HG03045 (cell line): ENCODE results near the gene KIF17.

Source experiments
- ATAC-seq: cut with Tn5 transposase; IDR thresholded peaks from one replicate; pipeline ENCODE4 v1.9.1; 2021; ENCODE audit warnings: mild to moderate bottlenecking, moderate library complexity; ENCODE audit not compliant: unreplicated experiment

KIF17 gene

GRCh38 chr1:20633190-20634064, 84.4 kb downstream of the KIF17 start, which contains the start of gene PINK1:
Gene PINK1 (plus strand): TSS chr1:20633458. CDS start chr1:20633549, 91 bp downstream.
- ATAC-seq = no peak

DNA sequence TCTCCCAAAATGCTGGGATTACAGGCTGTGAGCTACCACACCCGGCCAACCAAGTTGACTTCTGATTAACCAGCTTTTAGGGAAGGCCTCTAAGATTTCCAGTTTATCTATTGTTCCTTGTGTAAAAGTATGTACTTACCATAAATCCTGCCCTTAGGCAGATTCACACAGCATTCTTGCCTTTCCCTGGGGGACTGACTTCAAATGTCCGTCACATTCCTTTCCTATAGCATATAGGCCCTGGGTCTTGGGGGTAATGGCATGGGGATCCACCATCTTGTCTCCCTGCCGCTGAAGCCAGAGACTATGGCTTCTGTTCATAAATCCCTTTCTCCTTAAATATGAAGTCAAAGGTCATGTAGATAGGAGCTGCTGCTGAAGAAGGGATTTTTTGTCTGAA, 85.4 kb downstream of the KIF17 start:
- ATAC-seq = no peak

DNA sequence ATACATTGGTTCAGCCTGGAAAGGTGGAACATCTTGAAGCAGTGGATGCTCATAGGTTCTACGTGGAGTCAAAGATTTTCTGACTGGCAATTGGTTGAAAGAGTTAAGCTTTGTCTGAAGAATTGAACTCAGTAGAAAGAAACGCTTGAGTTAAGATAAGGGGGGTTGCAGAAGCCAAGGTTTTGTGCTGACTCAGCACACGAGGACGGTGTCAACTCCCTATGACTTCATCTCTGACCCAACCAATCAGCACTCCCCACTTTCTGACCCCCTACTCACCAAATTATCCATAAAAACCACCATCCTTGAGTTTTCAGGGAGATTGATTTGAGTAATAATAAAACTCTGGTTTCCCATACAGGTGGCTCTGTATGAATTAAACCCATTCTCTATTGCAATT, 87.1 kb downstream of the KIF17 start:
- no peak for ATAC-seq

GRCh38 chr1:20626524-20626923, 91.3 kb downstream of the KIF17 start:
- ATAC-seq = no peak

- ATAC-seq = no peak
These were observed 91.7 kb downstream of the KIF17 start for GRCh38 chr1:20626098-20626427.

DNA sequence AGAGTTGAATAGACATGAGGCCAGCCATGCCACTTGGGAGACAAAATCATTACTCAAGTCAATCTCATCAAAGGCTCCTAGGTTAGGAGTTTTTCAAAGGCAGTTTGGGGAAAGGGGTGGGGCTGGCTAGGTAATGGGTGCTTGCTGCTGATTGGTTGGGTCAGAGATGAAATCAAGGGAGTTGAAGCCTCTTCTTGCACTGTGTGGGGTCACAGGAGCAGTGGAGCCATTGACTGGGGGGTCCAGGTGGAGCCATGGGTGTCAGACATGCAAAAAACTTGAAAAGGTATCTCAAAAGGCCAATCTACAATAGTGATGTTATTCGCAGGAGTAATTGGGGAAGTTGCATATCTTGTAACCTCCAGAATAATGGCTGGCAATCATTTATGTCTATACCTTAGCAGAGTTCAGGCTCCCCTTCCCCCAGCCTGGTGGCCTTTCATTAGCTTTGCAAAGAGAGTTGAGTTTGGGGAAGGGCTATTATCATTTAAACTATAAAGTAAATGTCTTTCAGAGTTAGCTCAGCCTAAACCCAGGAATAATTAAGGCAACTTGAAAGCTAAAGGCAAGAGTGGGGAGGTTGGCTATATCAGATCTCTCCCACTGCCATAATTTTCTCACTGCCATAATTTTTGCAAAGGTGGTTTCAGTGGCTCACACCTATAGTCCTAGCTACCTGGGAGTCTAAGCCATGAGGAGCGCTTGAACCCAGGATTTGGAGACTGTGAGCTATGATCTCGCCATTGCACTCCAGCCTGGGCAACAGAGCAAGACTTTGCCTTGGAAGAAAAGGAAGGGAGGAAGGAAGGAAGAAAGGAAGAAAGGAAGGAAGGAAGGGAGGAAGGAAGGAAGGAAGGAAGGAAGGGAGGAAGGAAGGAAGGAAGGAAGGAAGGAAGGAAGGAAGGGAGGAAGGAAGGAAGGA, 92.4 kb downstream of the KIF17 start:
- ATAC-seq = no peak

DNA sequence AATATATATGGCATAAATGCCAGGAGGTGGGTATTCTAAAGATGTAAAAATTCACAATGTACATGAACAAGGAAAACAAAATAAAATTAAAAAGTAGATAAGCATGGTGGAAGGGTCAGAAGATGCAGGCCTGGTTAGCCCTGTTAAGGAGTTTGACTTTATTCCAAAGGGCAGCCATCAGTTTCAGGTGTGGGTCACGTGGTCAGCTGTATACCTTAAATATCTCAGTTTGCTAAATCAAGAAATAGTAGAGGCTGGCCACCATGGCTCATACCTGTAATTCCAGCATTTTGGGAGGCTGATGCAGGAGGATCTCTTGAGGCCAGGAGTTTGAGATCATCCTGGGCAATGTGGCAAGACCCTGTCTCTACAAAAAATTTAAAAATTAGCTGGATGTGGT, 93.1 kb downstream of the KIF17 start:
- no peak for ATAC-seq

GRCh38 chr1:20621012-20621411, 96.8 kb downstream of the KIF17 start:
- ATAC-seq = no peak

GRCh38 chr1:20619999-20620398, 97.8 kb downstream of the KIF17 start:
- no peak for ATAC-seq

GRCh38 chr1:20618550-20618949, 99.3 kb downstream of the KIF17 start:
- no peak for ATAC-seq

GRCh38 chr1:20616847-20617487, 100.8 kb downstream of the KIF17 start:
- ATAC-seq = no peak

DNA sequence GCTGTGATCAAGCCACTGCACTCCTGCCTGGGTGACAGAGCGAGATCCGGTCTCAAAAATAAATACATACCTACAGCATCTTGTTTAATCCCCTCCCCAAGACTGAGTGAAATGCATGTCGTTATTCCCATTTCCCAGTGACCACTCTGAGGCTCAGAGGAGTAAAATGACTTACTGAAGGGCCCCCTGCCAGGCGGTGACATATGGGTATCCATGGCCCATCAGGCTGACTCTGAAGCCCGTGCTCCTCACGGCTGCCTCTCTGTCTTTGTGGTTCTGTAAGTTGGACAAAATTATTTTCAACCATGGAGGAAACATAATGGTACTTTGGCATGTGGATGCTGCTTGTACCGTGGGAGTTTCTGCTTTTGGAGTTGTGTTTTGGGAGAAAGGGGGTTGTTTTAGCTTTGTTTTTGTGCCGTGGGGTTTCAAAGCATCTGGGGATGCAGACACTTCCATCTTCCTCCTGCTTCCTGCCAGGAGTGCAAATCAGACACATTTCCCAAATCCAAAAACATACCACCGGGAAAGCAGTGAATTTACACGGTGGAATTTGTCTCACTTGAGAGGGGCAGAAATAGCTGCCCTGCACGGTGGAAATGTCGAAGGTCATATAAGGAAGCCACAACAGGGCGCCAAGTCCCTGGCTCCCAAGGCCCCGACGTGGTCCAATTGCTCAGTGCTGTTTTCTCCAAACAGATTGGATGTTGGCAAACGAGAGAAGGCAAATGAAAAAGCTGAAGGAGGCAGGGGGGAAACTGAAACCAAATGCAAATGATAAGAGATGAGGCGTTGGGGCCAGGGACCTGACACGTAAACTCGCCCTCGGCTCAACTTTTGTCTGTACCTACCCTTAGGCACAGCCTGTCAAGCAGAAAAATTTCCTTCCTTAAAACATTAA, 101.6 kb downstream of the KIF17 start:
- ATAC-seq = no peak

DNA sequence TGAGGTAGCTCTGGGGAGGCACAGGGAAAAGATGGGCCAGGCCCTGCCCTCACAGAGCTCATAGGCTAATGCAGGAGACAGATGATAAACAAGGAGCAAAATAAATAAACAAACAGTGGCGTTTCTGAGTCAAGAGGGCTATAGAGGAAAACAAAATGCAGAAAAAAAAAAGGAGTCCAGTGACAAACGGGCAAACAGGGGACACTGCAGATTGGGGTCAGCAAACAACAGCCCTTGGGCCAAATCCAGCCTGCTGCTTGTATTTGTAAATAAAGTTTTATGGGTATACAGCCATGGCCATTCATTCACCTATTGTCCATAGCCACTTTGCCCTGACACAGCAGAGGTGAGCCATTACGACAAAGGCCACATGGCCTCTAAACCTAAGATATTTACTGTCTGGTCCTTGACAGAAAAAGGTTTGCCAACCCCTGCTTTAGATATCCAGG, 103.7 kb downstream of the KIF17 start:
- ATAC-seq = no peak
